ENCODE data around the gene LILRB1. TPM values are rescaled to one million over a fixed set of nuclear protein-coding genes. Genes with fewer than 3 reads are reported as not detected.

Gene LILRB1
- total RNA-seq, 1 experiment from 2014 or later: not detected

DNA sequence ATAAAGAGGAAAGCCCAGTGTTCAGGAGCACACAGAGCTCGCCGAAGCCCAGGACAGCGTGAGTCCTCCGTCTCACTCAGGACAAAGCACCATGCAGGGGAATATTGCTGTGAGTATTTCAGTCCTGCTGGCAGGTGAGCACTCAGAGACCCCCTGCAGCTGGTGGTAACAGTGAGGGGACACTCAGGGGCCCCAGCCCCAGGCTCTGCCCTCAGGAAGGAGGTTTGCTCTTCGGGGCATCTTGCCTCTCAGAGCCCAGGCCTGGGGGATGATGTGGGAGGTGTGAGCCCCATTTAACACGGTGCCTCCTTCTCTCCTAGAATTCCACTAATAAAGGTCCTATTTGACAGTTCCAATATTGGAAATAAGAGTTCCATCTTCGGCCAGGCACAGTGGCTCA lies 22.1 kb upstream of the LILRB1 start:
- no TSS peak for BruUV-seq (replicated peaks)

DNA sequence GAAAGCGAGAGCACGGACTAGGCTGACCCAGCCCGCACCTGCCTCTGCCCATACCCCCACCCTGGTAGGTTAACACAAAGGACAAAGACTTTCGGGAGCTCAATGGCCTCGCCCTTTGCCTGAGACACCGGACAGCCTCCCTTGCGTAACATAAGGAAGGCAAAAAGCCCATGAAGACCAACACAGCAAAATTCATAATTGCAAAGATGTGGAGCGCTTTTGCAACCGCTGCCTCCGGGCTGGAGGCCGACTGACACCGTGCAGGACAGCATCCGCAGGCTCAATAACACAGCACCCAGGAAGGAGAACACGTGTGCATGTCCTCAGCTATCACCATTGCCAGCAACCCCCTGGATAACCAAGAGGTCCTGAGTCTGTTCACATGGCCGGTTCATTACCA lies 21.5 kb upstream of the LILRB1 start:
- Histone ChIP-seq H3K27ac (no peak overlapping the region), H4K20me1 (ENCODE audit: insufficient read depth) (no peaks in the 10 kb centered on the region; the same call in 1 of the 2 replicates), H3K4me1 (replicated peaks; ENCODE audit: insufficient read depth) (no peaks in the 10 kb centered on the region), H3K9me3 (ENCODE audit: insufficient read depth, low read depth) (no peaks in the 10 kb centered on the region), H3F3A (ENCODE audit: insufficient read depth, low read depth) (no peaks in the 10 kb centered on the region), H3K36me3 (ENCODE audit: low read depth) (no peaks in the 10 kb centered on the region), H3K4me3 (no peak overlapping the region), H3K9me2 (ENCODE audit: insufficient read depth) (no peaks in the 10 kb centered on the region), H3K79me2 (ENCODE audit: low read depth) (no peaks in the 10 kb centered on the region), H3K27me3 (ENCODE audit: insufficient read depth, low read depth) (peaks cover 77% of the 10 kb centered on the region), H2AFZ (no peak overlapping the region), H3K4me2 (no peak overlapping the region)
- no TSS peak for BruUV-seq (replicated peaks)
- ChIA-PET POLR2A (ENCODE audit: unreplicated experiment) (no interaction called here), CTCF (no interaction called here)
- intact Hi-C loops (cut with micrococcal nuclease; ENCODE audit: unreplicated experiment): no loop called here
- no peak for DNase-seq
- TF ChIP-seq EZH2 (IDR thresholded peaks at IDR 0.05; ENCODE audit: low read depth): no peak
- TF ChIP-seq, protein P1, sequence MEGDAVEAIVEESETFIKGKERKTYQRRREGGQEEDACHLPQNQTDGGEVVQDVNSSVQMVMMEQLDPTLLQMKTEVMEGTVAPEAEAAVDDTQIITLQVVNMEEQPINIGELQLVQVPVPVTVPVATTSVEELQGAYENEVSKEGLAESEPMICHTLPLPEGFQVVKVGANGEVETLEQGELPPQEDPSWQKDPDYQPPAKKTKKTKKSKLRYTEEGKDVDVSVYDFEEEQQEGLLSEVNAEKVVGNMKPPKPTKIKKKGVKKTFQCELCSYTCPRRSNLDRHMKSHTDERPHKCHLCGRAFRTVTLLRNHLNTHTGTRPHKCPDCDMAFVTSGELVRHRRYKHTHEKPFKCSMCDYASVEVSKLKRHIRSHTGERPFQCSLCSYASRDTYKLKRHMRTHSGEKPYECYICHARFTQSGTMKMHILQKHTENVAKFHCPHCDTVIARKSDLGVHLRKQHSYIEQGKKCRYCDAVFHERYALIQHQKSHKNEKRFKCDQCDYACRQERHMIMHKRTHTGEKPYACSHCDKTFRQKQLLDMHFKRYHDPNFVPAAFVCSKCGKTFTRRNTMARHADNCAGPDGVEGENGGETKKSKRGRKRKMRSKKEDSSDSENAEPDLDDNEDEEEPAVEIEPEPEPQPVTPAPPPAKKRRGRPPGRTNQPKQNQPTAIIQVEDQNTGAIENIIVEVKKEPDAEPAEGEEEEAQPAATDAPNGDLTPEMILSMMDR (conservative IDR thresholded peaks at IDR 0.05): no peak

More for the DNA sequence above, 22.1 kb upstream of the LILRB1 start:
- Histone ChIP-seq H3K4me2 (no peak overlapping the region), H3K36me3 (ENCODE audit: low read depth) (no peaks in the 10 kb centered on the region), H3K79me2 (ENCODE audit: low read depth) (no peaks in the 10 kb centered on the region), H3K4me1 (replicated peaks; ENCODE audit: insufficient read depth) (no peaks in the 10 kb centered on the region), H3K4me3 (no peak overlapping the region), H4K20me1 (ENCODE audit: insufficient read depth) (no peaks in the 10 kb centered on the region), H3K27me3 (ENCODE audit: insufficient read depth, low read depth) (peaks cover 74% of the 10 kb centered on the region), H3K9me2 (ENCODE audit: insufficient read depth) (no peaks in the 10 kb centered on the region), H3F3A (ENCODE audit: insufficient read depth, low read depth) (no peaks in the 10 kb centered on the region), H3K9me3 (ENCODE audit: insufficient read depth, low read depth) (no peaks in the 10 kb centered on the region), H2AFZ (no peak overlapping the region), H3K27ac (no peak overlapping the region)
- DNase-seq: peak in 1 of 2 experiments; percentile 29
- ChIA-PET POLR2A (ENCODE audit: unreplicated experiment) (no interaction called here), CTCF (no interaction called here)
- intact Hi-C loops (cut with micrococcal nuclease; ENCODE audit: unreplicated experiment): no loop called here
- TF ChIP-seq, protein P1 (conservative IDR thresholded peaks at IDR 0.05): no peak
- TF ChIP-seq EZH2 (IDR thresholded peaks at IDR 0.05; ENCODE audit: low read depth): no peak

DNA sequence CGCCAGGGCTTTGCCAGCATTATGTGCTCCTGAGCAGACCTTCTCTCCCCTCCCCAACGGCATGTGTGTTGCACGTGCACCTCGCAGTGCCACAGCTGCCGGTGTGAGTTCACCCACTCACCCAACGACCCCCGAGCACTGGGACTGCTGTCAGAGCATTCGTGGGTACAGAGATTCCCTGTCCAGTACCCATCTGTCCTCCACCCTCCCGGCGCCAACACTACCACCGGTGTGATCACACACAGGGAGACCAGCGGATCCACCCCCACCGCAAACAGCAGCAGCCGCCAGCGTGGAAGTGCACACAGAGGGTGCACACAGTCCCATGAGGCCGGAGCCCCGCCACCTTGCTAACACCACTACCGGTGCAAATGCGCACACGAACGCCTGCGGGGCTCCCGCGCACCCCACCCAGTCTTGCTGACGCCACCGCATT lies 20.9 kb upstream of the LILRB1 start:
- Histone ChIP-seq H3K9me3 (ENCODE audit: insufficient read depth, low read depth) (no peaks in the 10 kb centered on the region), H3K4me2 (no peak overlapping the region), H3K27me3 (ENCODE audit: insufficient read depth, low read depth) (peaks cover 80% of the 10 kb centered on the region), H3K4me1 (replicated peaks; ENCODE audit: insufficient read depth) (no peaks in the 10 kb centered on the region), H3K27ac (no peak overlapping the region), H4K20me1 (ENCODE audit: insufficient read depth) (no peaks in the 10 kb centered on the region; the same call in 1 of the 2 replicates), H3K79me2 (ENCODE audit: low read depth) (no peaks in the 10 kb centered on the region), H2AFZ (no peak overlapping the region), H3K36me3 (ENCODE audit: low read depth) (no peaks in the 10 kb centered on the region), H3K9me2 (ENCODE audit: insufficient read depth) (no peaks in the 10 kb centered on the region), H3K4me3 (no peak overlapping the region), H3F3A (ENCODE audit: insufficient read depth, low read depth) (no peaks in the 10 kb centered on the region)
- POLR2A ChIA-PET (ENCODE audit: unreplicated experiment): no interaction called here
- BruUV-seq (replicated peaks): no TSS peak
- TF ChIP-seq EZH2 (IDR thresholded peaks at IDR 0.05; ENCODE audit: low read depth): no peak
- TF ChIP-seq, protein P1 (conservative IDR thresholded peaks at IDR 0.05): no peak
- no peak for DNase-seq
- CTCF ChIA-PET: no interaction called here
- intact Hi-C loops (cut with micrococcal nuclease; ENCODE audit: unreplicated experiment): no loop called here

Measured in PC-9 (cell line).